GM21717 (cell line): ENCODE measurements around the gene IFT20.

Source experiments
- ATAC-seq: cut with Tn5 transposase; IDR thresholded peaks from one replicate; pipeline ENCODE4 v1.9.1; 2021; ENCODE audit warnings: mild to moderate bottlenecking, moderate library complexity; ENCODE audit not compliant: unreplicated experiment

The IFT20 gene

GRCh38 chr17:28338056-28338768 is 2.9 kb upstream of the IFT20 start:
- no peak for ATAC-seq

- no peak for ATAC-seq
Observed at GRCh38 chr17:28335959-28336871, 943 bp upstream of the IFT20 start.

GRCh38 chr17:28334666-28335200 is 539 bp downstream of the IFT20 start:
- ATAC-seq = no peak

- ATAC-seq = no peak
Observed at GRCh38 chr17:28334171-28334570, 1.1 kb downstream of the IFT20 start.

- no peak for ATAC-seq
Observed at GRCh38 chr17:28333083-28333746, 2.1 kb downstream of the IFT20 start.

GRCh38 chr17:28331891-28332420 is 3.3 kb downstream of the IFT20 start:
- no peak for ATAC-seq

DNA sequence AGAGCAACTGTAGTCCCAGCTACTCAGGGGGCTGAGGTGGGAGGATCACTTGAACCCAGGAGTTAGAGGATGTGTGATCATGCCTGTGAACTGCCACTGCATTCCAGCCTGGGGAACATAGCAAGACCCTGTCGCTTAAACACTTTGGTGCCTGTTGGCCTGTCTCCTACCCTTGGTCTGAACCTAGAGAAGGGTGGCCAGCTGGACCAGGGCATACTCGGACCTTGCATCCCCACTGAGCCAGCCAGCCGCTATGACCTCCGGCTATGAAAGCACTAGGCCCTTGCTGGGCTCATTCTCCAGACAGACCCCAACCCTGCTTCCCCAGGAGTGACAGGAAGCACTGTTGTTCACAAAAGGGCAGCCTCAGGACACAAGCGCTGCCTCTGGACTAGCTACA is 4.6 kb downstream of the IFT20 start:
- no peak for ATAC-seq

DNA sequence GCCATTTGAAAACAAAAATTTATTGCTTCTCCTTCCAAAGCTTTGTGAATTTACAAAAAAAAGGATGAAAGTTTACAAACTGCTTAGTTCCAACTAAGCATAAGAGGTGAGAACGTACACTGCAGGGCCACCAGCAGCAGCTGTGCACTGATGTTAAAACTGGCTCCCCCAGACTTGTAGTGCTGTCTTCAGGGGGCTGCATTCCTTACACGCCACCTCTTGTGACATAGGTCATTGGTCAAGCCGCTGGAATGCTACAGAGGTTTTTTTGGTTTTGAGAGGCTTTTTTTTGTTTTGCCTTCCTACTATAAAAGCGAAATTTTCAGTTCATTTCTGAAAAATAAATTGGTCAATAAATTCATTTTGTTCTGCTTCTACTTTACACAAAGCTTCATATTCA is 6.9 kb downstream of the IFT20 start:
- no peak for ATAC-seq

GRCh38 chr17:28327709-28328108 is 7.6 kb downstream of the IFT20 start:
- no peak for ATAC-seq

DNA sequence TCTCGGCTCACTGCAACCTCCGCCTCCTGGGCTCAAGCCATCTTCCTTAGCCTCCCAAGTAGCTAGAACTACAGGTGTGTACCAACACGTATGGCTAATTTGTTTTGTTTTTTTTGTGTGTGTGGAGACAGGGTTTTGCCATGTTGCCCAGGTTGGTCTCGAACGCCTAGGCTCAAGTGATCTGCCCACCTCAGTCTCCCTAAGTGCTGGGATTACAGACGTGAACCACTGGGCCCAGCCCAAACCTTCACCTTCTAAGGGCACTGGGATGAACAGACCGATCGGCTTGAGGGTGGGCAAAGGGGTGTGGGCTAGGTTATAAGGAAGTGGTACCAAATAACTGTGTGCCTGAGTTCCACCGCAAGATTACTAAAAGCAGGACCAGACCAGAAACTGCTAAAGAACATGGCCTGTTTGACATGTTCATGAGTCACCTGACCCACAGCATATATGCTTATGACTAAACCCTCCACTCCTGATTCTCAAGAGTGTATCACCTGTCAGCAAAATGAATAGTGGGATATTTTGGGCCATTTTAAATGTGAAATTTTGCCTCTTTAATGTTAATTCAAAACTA is 8.2 kb downstream of the IFT20 start:
- ATAC-seq = peak; percentile 46

- no peak for ATAC-seq
Observed at GRCh38 chr17:28326114-28326513, 9.2 kb downstream of the IFT20 start.

DNA sequence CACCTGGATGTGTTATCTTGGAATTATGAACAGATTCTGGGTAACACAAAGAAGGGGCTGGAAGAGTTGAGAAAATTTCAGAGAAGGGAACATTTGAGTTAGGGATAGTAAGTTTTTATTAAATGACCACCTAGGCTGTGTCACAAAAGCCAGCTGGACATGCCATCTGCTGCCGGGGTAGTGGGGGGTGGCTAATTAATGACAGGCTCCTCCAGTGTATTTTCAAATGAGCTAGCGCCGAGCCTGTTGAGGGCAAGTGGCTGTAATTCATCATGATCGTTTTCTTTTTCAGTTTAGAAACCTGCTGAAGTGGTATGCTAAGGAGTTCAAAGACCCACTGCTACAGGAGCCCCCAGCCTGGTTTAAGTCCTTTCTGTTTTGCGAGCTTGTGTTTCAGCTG is 10.1 kb downstream of the IFT20 start:
- no peak for ATAC-seq

GRCh38 chr17:28324781-28325180 is 10.5 kb downstream of the IFT20 start:
- ATAC-seq = no peak

DNA sequence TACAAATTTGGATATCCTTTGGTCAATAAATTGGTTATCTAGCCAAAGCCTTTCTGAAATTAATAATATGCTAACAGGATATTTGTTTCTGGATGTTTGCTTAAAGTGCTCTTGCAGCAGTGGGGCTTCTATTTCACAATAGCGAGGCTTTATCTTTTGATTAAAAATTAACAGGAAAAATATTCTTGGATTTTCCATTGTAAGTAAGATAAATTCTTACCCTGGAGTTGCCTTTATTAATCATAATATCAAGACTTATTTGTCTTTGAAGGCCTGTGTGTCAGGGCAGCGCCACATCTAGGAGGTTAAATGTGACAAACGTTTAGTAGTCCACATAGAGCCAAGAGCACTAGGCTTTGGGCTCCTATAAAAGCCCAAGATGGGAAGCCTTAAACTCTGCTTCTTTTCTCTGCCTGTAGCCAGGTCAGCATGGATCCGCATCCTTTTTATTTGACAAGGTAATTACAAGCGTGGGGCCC is 11.0 kb downstream of the IFT20 start:
- ATAC-seq = no peak

DNA sequence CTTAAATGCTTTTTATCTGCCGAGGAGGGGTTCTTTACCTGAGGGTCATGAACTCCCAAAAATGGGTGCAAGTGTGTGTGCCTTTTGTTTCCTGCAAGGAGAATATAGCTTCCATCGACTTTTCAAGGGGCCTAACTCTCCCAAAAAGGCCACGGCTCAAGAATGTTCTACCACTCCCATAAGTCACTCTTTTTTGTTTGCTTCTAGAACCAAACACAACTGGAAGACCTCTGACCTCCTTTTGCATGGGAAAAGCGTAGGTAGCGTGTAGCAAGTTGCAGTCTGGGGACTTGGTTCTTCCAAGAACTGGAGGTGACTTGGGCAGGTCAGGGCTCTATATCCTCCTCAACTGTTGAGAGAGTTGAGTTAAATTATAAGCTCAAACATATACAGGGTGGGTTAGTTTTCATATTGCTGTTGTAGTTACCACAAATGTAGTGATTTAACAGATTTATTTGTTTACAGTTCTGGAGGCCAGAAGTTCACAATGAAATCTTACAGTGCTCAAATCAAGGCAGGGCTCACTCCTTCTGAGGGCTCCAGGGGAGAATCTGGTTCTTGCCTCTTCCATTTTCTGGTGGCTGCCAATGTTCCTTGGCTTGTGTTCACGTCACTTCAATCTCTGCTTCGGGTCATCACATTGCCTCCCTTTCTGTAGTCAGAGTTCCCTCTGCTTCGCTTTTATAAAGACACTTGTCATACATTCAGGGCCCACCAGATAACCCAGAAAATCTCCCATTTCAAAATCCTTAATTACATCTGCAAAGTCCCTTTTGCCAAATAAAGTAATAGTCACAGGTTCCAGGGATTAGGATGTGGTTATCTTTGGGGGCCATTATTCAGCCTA is 14.8 kb downstream of the IFT20 start:
- no peak for ATAC-seq

GRCh38 chr17:28319598-28319935 is 15.7 kb downstream of the IFT20 start:
- ATAC-seq = no peak

- ATAC-seq = peak; percentile 92
Observed at GRCh38 chr17:28318759-28319597, 16.3 kb downstream of the IFT20 start, which contains the start of gene TMEM97. TSS of gene TMEM97 (plus strand) at chr17:28319200. CDS start at chr17:28319240, 40 bp downstream.

- no peak for ATAC-seq
Observed at GRCh38 chr17:28317966-28318758, 17.1 kb downstream of the IFT20 start.
